ENCODE measurements around the gene KLHL22. TPM values are rescaled to one million over a fixed set of nuclear protein-coding genes. Genes with fewer than 3 reads are reported as not detected.
A peak's percentile ranks its signal among the peaks of the same experiment; 100 is the strongest.

Gene KLHL22
- total RNA-seq, 1 experiment from 2014 or later: 26.5 TPM

- CTCF ChIA-PET: interaction anchor here (1.0 kb wide), 1 partner anchor 81 kb away, joined by 4 read pairs; no protein-coding TSS in a partner anchor
- BruUV-seq (replicated peaks): no TSS peak
- intact Hi-C loops (cut with micrococcal nuclease; ENCODE audit: unreplicated experiment): no loop called here
Observed at GRCh38 chr22:20498913-20499312, 3.3 kb upstream of the KLHL22 start.

DNA sequence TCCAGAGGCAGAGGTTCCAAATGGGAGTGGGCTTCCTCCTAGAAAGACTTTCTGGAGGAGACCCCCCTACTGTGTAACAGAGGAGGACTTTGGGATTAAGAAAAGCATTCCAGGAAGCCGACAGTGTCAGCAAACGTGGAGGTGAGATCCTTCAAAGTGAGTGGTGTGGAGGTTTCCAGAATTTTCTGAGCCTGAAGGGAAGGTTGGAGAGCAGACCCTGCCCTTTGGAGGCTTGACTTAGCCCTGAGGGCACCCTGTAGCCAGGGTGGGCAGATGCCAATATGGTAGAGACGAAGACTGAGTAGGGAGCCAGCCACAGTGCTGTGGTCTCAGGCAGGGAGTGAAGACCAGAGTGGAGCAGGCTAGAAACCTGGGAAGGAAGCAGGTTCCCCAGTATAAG, 1.8 kb upstream of the KLHL22 start:
- intact Hi-C loops (cut with micrococcal nuclease; ENCODE audit: unreplicated experiment): no loop called here
- no TSS peak for BruUV-seq (replicated peaks)
- CTCF ChIA-PET: no interaction called here
- no peak overlapping the region for H3K4me3 Mint-ChIP-seq (ENCODE audit: low read depth, unreplicated experiment)
- H3K9me3 Mint-ChIP-seq (ENCODE audit: low read depth, unreplicated experiment): no peaks in the 10 kb centered on the region
- H3K4me1 Mint-ChIP-seq (ENCODE audit: low read depth, unreplicated experiment): no peaks in the 10 kb centered on the region
- H3K27ac Mint-ChIP-seq (ENCODE audit: unreplicated experiment): no peak overlapping the region
- peaks cover 26% of the 10 kb centered on the region for H3K36me3 Mint-ChIP-seq (ENCODE audit: insufficient read depth, unreplicated experiment)
- H3K27me3 Mint-ChIP-seq (ENCODE audit: unreplicated experiment): no peaks in the 10 kb centered on the region
- TF ChIP-seq, protein P1, sequence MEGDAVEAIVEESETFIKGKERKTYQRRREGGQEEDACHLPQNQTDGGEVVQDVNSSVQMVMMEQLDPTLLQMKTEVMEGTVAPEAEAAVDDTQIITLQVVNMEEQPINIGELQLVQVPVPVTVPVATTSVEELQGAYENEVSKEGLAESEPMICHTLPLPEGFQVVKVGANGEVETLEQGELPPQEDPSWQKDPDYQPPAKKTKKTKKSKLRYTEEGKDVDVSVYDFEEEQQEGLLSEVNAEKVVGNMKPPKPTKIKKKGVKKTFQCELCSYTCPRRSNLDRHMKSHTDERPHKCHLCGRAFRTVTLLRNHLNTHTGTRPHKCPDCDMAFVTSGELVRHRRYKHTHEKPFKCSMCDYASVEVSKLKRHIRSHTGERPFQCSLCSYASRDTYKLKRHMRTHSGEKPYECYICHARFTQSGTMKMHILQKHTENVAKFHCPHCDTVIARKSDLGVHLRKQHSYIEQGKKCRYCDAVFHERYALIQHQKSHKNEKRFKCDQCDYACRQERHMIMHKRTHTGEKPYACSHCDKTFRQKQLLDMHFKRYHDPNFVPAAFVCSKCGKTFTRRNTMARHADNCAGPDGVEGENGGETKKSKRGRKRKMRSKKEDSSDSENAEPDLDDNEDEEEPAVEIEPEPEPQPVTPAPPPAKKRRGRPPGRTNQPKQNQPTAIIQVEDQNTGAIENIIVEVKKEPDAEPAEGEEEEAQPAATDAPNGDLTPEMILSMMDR (IDR thresholded peaks at IDR 0.05; ENCODE audit: unreplicated experiment): no peak
- no peak for DNase-seq

More at GRCh38 chr22:20498913-20499312, 3.3 kb upstream of the KLHL22 start:
- Mint-ChIP-seq H3K36me3 (ENCODE audit: insufficient read depth, unreplicated experiment) (peaks cover 26% of the 10 kb centered on the region), H3K4me1 (ENCODE audit: low read depth, unreplicated experiment) (peaks cover 4% of the 10 kb centered on the region), H3K9me3 (ENCODE audit: low read depth, unreplicated experiment) (no peaks in the 10 kb centered on the region), H3K4me3 (ENCODE audit: low read depth, unreplicated experiment) (no peak overlapping the region), H3K27me3 (ENCODE audit: unreplicated experiment) (no peaks in the 10 kb centered on the region), H3K27ac (ENCODE audit: unreplicated experiment) (no peak overlapping the region)
- TF ChIP-seq, protein P1 (IDR thresholded peaks at IDR 0.05; ENCODE audit: unreplicated experiment): no peak
- no peak for DNase-seq

- peak; percentile 96 for DNase-seq
- H3K36me3 Mint-ChIP-seq (ENCODE audit: insufficient read depth, unreplicated experiment): peaks cover 22% of the 10 kb centered on the region
- no peaks in the 10 kb centered on the region for H3K27me3 Mint-ChIP-seq (ENCODE audit: unreplicated experiment)
Observed at GRCh38 chr22:20495861-20496681, 476 bp upstream of the KLHL22 start.

GRCh38 chr22:20491346-20491745, 4.2 kb downstream of the KLHL22 start:
- TF ChIP-seq, protein P1 (IDR thresholded peaks at IDR 0.05; ENCODE audit: unreplicated experiment): no peak
- H3K9me3 Mint-ChIP-seq (ENCODE audit: low read depth, unreplicated experiment): no peaks in the 10 kb centered on the region
- H3K4me1 Mint-ChIP-seq (ENCODE audit: low read depth, unreplicated experiment): no peaks in the 10 kb centered on the region
- DNase-seq: no peak
- H3K27me3 Mint-ChIP-seq (ENCODE audit: unreplicated experiment): no peaks in the 10 kb centered on the region
- peaks cover 13% of the 10 kb centered on the region for H3K36me3 Mint-ChIP-seq (ENCODE audit: insufficient read depth, unreplicated experiment)
- H3K4me3 Mint-ChIP-seq (ENCODE audit: low read depth, unreplicated experiment): no peak overlapping the region
- no TSS peak for BruUV-seq (replicated peaks)
- H3K27ac Mint-ChIP-seq (ENCODE audit: unreplicated experiment): no peak overlapping the region
- CTCF ChIA-PET: no interaction called here
- intact Hi-C loops (cut with micrococcal nuclease; ENCODE audit: unreplicated experiment): no loop called here

More at GRCh38 chr22:20495861-20496681, 476 bp upstream of the KLHL22 start:
- Mint-ChIP-seq H3K4me3 (ENCODE audit: low read depth, unreplicated experiment) (peak overlapping the region; percentile 83), H3K9me3 (ENCODE audit: low read depth, unreplicated experiment) (no peaks in the 10 kb centered on the region), H3K27ac (ENCODE audit: unreplicated experiment) (peak overlapping the region; percentile 89), H3K4me1 (ENCODE audit: low read depth, unreplicated experiment) (no peaks in the 10 kb centered on the region)
- TF ChIP-seq, protein P1 (IDR thresholded peaks at IDR 0.05; ENCODE audit: unreplicated experiment): peak; percentile 81
- CTCF ChIA-PET: interaction anchor here (1.0 kb wide), 1 partner anchor 78 kb away, joined by 5 read pairs; no protein-coding TSS in a partner anchor
- no TSS peak for BruUV-seq (replicated peaks)
- intact Hi-C loops (cut with micrococcal nuclease; ENCODE audit: unreplicated experiment): no loop called here
